Body of pancreas (tissue), 4 donors: ENCODE data around the gene PHTF1. TPM values are rescaled to one million over a fixed set of nuclear protein-coding genes. Genes with fewer than 3 reads are reported as not detected.

ENCODE experiments used
- ATAC-seq: fragments of 150-250 bp; one replicate; pipeline ENCODE4 v1.9.1; 2016
- DNase-seq, 4 donors: peaks; one replicate each; pipeline ENCODE4 v3.0.0-alpha.2; 2019
- H3K27ac ChIP-seq, 4 donors: fragments of 200-600 bp; sonication (generic); 1 replicate in 3 of 4; 2 replicates in 1 of 4; pipeline versions ENCODE4 v1.5.1 to v1.6.1; 2016 to 2019; ENCODE audit warnings: mild to moderate bottlenecking in 1 of 4, mixed read lengths in 1 of 4, moderate library complexity in 1 of 4
- H3K27me3 ChIP-seq, 2 donors: fragments of 200-600 bp; sonication (generic); one replicate each; pipeline ENCODE4 v1.6.0; 2016; ENCODE audit warnings: mild to moderate bottlenecking in 1 of 2
- H3K36me3 ChIP-seq, 2 donors: fragments of 200-600 bp; sonication (generic); replicated peaks in 1 of 2; 2 replicates each; pipeline ENCODE4 v1.5.1; 2016; ENCODE audit warnings: low read depth in 2 of 2; ENCODE audit not compliant: insufficient read depth in 1 of 2
- H3K4me1 ChIP-seq: fragments of 200-600 bp; sonication (generic); one replicate; pipeline ENCODE4 v1.6.0; 2016
- H3K4me3 ChIP-seq, 2 donors: fragments of 200-600 bp; sonication (generic); 1 replicate in 1 of 2; 2 replicates in 1 of 2; pipeline ENCODE4 v1.5.1; 2016 to 2019
- H3K9me3 ChIP-seq, 3 donors: fragments of 200-600 bp; sonication (generic); 1 replicate in 2 of 3; 2 replicates in 1 of 3; pipeline ENCODE4 v1.5.1; 2016
- POLR2A ChIP-seq, 3 donors: fragments of 450-650 bp; IDR thresholded peaks; one replicate each; pipeline ENCODE4 v1.6.1; 2016; ENCODE audit warnings: antibody characterized with exemption in 3 of 3, mild to moderate bottlenecking in 2 of 3
- WGBS, 2 donors: methylation state at CpG; one replicate each; pipeline ENCODE4 v1.1.5; 2017; 5-methylcytosine and 5-hydroxymethylcytosine counted together
- intact Hi-C: fragments of 100-400 bp; cut with DNase I; formaldehyde crosslinking; loops from one replicate; pipeline ENCODE4 v1.15.1; 2023
- total RNA-seq, 2 donors: library from RNA; depleted of rRNA; stranded (reverse); fragments of >200 nt; gene quantifications; one replicate each; pipeline ENCODE4 v1.1.0, GENCODE V29; 2016
- TF ChIP-seq, protein P1 (sequence below), 7 experiments: fragments of 450-650 bp in 4 of 7; fragments of 200-600 bp in 3 of 7; sonication (generic) in 3 of 7; IDR thresholded peaks; one replicate each; pipeline ENCODE4 v1.5.1; 2016 to 2019; ENCODE audit warnings: antibody characterized with exemption in 7 of 7

Gene PHTF1
- total RNA-seq, 2 donors from 2014 or later, result 9.3 to 29.7 TPM

DNA sequence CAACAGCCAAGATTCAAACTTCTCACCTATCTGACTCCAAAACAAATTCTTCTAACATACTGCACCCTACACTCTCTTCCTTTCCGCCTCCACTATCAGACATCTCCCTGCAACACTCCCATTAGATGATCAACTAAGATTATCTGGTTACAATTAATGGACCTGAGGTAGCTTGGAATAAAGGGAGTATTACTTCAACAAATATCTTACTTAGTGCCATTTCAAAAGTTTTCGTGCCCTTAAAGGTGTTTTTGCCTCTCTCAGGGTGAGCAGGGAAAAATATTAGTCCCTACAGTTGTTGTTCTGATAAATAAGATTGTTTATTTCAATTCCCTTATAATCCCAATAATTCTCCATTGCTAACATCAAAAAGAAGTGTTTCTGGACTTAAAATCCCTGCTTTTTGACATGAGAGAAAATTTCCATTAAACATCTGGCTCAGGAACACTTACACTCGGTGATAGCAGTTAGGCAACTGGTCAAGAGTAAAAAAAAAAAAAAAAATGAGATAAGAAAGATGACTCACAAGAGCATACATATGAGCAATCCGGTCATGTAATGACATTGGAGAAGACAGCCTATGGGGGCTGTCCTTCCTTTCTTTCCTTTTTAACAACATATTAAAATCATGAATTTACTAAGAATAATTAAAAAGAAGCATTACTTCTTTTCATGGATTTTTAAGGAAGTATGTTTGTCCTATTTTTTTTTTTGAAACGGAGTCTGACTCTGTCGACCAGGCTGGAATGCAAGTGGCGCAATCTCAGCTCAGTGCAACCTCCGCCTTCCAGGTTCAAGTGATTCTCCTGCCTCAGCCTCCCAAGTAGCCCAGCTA lies 45.4 kb upstream of the PHTF1 start:
- intact Hi-C loops, result no loop called here
- Histone ChIP-seq H3K4me3 (no peak overlapping the region), H3K27me3 (no peaks in the 10 kb centered on the region), H3K36me3 (no peaks in the 10 kb centered on the region), H3K27ac (peak overlapping the region; percentile 66 to 96 (median 86)), H3K4me1 (peaks cover 89% of the 10 kb centered on the region), H3K9me3 (no peaks in the 10 kb centered on the region)
- TF ChIP-seq, protein P1, sequence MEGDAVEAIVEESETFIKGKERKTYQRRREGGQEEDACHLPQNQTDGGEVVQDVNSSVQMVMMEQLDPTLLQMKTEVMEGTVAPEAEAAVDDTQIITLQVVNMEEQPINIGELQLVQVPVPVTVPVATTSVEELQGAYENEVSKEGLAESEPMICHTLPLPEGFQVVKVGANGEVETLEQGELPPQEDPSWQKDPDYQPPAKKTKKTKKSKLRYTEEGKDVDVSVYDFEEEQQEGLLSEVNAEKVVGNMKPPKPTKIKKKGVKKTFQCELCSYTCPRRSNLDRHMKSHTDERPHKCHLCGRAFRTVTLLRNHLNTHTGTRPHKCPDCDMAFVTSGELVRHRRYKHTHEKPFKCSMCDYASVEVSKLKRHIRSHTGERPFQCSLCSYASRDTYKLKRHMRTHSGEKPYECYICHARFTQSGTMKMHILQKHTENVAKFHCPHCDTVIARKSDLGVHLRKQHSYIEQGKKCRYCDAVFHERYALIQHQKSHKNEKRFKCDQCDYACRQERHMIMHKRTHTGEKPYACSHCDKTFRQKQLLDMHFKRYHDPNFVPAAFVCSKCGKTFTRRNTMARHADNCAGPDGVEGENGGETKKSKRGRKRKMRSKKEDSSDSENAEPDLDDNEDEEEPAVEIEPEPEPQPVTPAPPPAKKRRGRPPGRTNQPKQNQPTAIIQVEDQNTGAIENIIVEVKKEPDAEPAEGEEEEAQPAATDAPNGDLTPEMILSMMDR (IDR thresholded peaks at IDR 0.05), result no peak
- TF ChIP-seq POLR2A (IDR thresholded peaks at IDR 0.05), result no peak
- ATAC-seq (peak; percentile 96), DNase-seq (peak; percentile 20 to 33 (median 27))
- WGBS, 2 donors, result 28 to 37% methylated on average over 8 of the region's 8 CpGs

DNA sequence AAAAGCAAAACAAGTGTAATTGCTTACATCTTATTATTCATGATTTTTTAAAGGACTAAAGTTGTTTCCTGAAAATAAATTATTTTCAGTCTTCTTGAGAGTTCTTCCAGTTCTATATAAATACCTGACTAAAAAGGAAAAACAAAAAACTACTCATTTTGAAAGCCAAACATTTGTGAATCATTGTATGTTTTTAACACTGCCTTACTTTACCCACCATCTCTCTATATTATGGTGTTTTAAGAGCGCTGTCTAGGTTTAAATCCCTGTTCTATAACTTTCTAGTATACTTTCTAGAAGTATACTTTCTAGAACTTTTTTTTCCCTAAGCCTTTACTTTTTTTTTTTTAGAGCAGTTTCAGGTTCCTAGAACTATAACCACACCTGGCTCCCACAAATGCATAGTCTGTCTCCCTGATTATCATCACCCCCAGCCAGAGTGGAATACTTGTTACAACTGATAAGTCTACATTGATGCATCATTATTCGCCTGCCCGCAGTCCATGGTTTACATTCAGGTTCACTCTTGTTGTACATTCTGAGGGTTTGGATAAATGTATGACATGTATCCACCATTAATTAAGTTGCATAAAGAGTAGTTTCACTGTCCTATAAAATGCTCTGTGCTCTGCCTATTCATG lies 43.2 kb upstream of the PHTF1 start:
- peaks cover 89% of the 10 kb centered on the region for H3K4me1 ChIP-seq
- H3K4me3 ChIP-seq, result no peak overlapping the region
- no peaks in the 10 kb centered on the region for H3K36me3 ChIP-seq
- 95% methylated on average over 3 of the region's 3 CpGs for WGBS, 2 donors
- intact Hi-C loops, result no loop called here
- TF ChIP-seq, protein P1 (IDR thresholded peaks at IDR 0.05), result no peak
- TF ChIP-seq POLR2A (IDR thresholded peaks at IDR 0.05), result no peak
- peak overlapping the region in 3 of 4 donors; percentile 66 to 96 (median 88) for H3K27ac ChIP-seq
- DNase-seq (no peak), ATAC-seq (no peak)
- no peaks in the 10 kb centered on the region for H3K9me3 ChIP-seq
- no peaks in the 10 kb centered on the region for H3K27me3 ChIP-seq

DNA sequence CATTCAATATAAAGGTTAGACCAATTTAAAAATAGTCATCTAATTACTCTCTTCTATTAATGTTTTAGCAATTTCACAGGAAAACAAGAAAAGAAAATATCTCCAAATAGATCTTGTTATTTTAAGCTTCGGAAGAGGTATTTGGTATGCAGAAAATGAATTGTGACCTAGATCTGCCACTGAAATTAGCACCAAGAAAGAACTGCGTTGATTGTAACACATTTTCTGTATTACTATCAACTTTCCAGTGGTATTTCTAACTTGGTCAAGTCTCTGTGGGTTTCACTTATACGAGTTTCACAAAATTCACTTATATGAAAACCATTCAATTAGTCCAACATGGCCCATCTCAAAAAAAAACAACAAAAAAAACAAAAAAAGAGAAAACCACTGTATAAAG lies 41.2 kb upstream of the PHTF1 start:
- TF ChIP-seq, protein P1 (IDR thresholded peaks at IDR 0.05), result no peak
- no peak for TF ChIP-seq POLR2A (IDR thresholded peaks at IDR 0.05)
- peaks cover 77% of the 10 kb centered on the region for H3K4me1 ChIP-seq
- no peaks in the 10 kb centered on the region for H3K36me3 ChIP-seq
- ATAC-seq, result no peak
- H3K27me3 ChIP-seq, result no peaks in the 10 kb centered on the region
- DNase-seq, result no peak
- WGBS, 2 donors, result 64 to 75% methylated on average over 3 of the region's 3 CpGs
- no peak overlapping the region for H3K4me3 ChIP-seq
- no peaks in the 10 kb centered on the region for H3K9me3 ChIP-seq
- intact Hi-C loops, result no loop called here
- peak overlapping the region in 1 of 4 donors; percentile 26 for H3K27ac ChIP-seq

DNA sequence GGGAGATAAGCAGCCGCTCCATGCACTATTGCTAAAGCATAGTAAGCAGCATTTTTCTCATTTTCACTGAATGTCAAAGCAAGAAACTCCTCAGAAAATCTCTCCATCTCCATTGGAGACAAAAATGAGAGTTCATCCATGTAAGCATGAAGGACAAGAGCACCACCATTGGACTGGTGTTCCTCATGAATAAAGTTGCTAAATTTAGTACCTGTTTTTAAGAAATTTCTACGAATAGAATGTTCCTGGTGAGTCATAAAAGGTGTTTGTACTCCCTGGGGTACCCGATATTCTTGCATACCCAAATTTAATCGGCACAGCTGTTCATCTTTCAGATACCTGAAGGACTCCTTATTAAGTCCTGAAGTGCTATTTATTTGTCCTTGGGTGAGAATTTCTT lies 38.2 kb upstream of the PHTF1 start:
- Histone ChIP-seq H3K27ac (peak overlapping the region in 1 of 4 donors; percentile 20), H3K9me3 (no peaks in the 10 kb centered on the region), H3K4me1 (peaks cover 78% of the 10 kb centered on the region), H3K36me3 (no peaks in the 10 kb centered on the region), H3K27me3 (no peaks in the 10 kb centered on the region), H3K4me3 (no peak overlapping the region)
- intact Hi-C loops, result no loop called here
- WGBS, 2 donors, result 61 to 66% methylated on average over 4 of the region's 4 CpGs
- TF ChIP-seq, protein P1 (IDR thresholded peaks at IDR 0.05), result no peak
- no peak for TF ChIP-seq POLR2A (IDR thresholded peaks at IDR 0.05)
- ATAC-seq, result no peak
- DNase-seq, result no peak
